Endometrial microvascular endothelial cells (primary cell): ENCODE measurements around the gene RAB23. TPM values are rescaled to one million over a fixed set of nuclear protein-coding genes. Genes with fewer than 3 reads are reported as not detected.

ENCODE experiments used
- in situ Hi-C: cut with HindIII; loops from 2 replicates; pipeline ENCODE4 v1.10.0; 2017; ENCODE audit warnings: low sequenced_read_pairs, low pct_unique_long_range_greater_than_20kb; ENCODE audit errors: inconsistent ontology term
- total RNA-seq: library from RNA; depleted of rRNA; stranded (reverse); fragments of >200 nt; gene quantifications from one replicate; pipeline ENCODE4 v1.2.3, GENCODE V29; 2015; ENCODE audit errors: inconsistent ontology term

RAB23 gene
- total RNA-seq, 1 donor from 2014 or later, result 26.8 TPM

DNA sequence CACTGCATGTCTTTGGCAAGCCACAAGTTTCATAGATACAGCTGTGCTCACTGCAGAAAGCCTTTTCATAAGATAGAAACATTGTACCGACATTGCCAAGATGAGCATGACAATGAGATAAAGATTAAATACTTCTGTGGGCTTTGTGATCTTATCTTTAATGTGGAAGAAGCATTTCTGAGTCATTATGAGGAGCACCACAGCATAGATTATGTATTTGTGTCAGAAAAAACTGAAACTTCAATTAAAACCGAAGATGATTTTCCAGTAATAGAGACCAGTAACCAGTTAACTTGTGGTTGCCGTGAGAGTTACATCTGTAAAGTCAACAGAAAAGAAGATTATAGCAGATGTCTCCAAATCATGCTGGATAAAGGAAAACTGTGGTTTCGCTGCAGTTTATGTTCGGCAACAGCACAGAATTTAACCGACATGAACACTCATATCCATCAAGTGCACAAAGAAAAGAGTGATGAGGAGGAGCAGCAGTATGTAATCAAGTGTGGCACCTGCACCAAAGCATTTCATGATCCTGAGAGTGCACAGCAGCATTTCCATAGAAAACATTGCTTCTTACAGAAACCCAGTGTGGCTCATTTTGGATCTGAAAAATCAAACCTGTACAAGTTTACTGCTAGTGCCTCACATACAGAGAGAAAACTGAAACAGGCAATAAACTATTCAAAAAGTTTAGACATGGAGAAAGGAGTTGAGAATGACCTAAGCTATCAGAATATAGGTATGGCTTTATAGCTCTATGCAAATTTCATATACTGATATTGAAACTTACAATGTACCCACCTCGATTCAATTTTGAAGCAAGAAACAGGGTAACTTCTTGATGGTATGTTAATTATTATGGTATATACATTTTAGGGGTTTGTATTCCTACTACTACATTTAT is 73.9 kb downstream of the RAB23 start:
- in situ Hi-C loops, result no loop called here

DNA sequence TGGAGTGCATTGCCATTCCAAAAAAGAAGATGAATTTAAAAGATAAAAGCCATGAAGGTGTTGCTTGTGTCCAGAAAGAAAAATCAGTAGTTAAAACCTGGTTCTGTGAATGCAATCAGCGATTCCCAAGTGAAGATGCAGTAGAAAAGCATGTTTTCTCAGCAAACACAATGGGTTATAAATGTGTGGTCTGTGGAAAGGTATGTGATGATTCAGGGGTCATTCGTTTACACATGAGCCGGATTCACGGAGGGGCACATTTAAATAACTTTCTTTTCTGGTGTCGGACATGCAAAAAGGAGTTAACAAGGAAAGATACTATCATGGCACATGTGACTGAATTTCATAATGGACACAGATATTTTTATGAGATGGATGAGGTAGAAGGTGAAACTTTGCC is 74.7 kb downstream of the RAB23 start:
- in situ Hi-C loops, result no loop called here

DNA sequence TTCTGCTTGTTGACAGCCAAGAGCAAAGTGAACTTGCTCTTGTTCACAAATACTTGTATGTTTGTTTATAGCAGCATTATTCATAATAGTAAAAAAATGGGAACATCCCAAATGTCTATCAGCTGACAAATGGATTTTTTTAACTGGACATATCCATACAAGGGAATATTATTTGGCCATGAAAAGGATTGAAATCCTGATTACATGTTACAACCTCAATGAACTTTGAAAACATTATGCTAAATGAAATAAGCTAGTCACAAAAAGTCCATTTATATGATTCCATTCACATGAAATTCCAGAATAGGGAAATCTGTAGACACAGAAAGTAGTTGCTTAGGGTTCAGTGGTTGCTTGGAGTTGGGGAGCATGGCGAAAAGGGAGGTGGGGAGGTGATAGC is 78.4 kb downstream of the RAB23 start:
- in situ Hi-C loops, result no loop called here

DNA sequence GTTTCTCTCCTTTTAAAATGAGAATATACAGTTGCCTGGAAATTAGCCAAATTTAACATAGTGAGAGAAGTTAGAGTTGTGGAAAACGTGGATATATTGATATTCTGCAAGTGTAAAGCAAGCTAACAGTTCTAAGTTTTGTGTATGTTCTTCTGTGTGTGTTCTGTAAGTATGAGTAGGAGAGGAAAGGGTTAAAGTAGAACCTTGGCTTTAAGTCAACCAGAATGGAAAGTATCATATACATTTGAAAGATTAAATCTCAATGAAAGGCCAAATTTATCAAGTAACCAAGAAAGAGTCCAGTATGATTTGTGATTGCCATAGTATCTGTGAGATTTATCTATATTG is 80.0 kb downstream of the RAB23 start:
- in situ Hi-C loops, result no loop called here

DNA sequence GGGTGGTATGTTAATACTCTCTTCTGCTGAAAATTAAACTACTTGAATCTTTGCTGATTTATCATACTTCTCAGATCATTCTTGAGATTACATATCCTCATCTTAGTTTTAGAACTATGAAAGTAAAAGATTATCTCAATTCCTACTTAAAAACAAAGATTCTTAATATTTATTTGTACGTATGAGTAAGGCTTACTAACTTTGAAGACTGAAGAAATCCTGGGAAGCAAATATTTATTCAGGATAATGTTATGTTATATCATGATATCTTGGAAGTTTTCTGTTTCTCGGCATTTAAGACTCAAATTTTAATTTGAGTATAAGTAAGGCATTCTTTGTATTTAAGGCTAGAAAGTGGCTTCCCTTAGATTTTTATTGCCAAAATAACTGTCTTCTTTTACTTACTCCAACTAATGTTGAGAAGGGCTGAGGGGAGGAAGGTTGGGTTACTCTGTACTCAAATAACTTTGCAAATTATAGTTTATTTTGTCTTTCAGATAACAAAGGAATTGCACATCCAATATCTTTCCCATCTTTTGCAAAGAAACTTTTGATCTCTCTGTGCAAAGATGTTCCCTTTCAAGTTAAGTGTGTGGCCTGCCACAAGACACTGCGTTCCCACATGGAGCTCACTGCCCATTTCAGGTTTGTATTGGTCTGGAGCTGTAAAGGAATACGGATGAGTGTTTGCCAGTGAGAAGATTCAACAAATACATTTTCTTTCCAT is 80.5 kb downstream of the RAB23 start:
- in situ Hi-C loops, result no loop called here

DNA sequence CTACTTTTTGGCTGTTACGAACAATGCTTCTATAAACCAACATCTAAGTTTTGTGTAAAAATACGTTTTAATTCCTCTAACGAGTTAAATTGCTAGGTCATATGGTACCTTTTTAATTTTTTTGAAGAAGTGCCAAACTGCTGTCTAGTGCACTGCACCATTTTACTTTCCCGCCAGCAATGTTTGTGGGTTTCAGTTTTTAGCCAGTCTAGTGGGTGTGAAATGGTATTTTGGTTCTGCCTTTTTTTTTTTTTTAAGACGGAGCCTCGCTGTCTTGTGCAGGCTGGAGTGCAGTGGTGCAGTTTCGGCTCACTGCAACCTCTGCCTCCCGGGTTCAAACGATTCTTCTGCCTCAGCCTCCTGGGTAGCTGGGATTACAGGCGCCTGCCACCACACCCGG is 84.1 kb downstream of the RAB23 start:
- in situ Hi-C loops, result no loop called here

DNA sequence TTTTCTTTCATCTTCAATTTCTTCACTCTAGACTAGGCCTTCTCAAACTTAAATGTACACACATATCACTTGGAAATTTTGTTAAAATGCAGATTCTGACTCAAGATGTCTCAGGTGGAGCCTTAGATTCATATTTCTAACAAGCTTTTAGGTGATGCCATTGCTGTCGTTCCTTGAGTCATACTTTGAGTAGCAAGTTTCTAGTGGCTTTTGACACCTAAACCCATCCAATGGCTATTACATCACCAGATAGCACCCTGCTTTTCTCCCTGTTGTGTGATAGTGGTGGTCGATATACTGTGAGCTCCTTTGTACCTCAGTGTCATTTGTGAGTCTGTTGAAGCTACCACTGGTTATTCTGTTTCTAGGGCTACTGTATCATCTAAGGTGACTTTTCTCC is 84.8 kb downstream of the RAB23 start:
- in situ Hi-C loops, result no loop called here

Other genes with a start within 250 kb of the RAB23 start
- gene KIAA1586, start 175.6 kb downstream of the RAB23 start, total RNA-seq, result 15.2 TPM
- 32.0 TPM for gene ZNF451, start 132.1 kb downstream of the RAB23 start, total RNA-seq
- gene BAG2, start 50.0 kb downstream of the RAB23 start, total RNA-seq, result 13.8 TPM
- 25.2 TPM for gene PRIM2, start 95.3 kb upstream of the RAB23 start, total RNA-seq